Limb (tissue), 2 donors: Measurements from ENCODE around the gene ZMYM1.
"Not testable (repeated sequence)": the region's sequence is repeated elsewhere in the genome, so short reads cannot be mapped to it uniquely, and the experiment has no call there.

Experiments
- DNase-seq, 2 donors: peaks; one replicate each; pipeline ENCODE4 v3.0.0-alpha.2; 2016; ENCODE audit errors: extremely low spot score in 2 of 2

ZMYM1 gene

DNA sequence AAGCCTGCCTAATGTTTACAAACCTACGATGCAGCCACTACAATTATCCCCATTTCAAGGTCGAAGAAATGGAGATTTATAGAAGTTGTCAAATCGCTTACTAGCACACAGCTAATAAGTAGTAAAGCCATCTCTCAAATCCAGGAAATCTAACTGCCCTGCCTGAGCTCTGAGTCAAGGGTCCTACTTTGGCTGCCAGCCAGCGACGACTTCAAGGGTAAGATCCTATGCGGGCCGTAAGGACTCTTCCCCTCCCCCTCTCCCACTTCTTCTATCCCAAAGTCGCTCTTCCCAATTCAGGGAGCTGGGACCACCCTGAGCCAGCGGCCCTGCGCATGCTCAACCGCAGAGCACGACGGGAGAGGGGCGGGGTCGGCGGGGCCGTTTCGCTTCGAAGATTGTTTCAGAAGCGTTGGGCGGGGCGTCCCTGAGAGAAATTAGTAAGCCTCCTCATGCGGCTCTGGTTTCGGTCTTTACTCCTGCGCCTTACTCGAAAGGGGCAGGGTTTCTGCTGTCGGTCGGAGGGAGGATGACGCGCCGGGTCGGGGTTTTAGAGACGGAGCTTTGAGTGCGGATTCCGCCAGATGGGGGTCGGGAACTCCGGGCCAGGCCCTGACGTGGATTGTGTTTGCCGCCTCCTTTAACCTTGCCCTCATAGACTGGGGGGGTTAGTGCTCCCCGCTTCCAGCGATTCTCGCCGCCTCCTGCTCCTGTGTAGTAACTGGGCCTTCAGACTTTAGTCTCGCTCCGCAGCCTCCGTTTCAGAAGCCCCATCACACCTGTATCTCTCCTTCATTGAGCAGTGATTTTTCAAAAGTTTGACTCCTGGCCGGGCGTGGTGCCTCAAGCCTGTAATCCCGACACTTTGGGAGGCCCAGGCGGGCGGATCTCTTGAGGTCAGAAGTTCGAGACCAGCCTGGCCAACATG is at the start of gene ZMYM1:
TSS of gene ZMYM1 (plus strand) at position 383 of the 928 bp plus-strand sequence. CDS start 14,603 bp downstream, outside the sequence.
- DNase-seq: peak; percentile 90 to 94

DNA sequence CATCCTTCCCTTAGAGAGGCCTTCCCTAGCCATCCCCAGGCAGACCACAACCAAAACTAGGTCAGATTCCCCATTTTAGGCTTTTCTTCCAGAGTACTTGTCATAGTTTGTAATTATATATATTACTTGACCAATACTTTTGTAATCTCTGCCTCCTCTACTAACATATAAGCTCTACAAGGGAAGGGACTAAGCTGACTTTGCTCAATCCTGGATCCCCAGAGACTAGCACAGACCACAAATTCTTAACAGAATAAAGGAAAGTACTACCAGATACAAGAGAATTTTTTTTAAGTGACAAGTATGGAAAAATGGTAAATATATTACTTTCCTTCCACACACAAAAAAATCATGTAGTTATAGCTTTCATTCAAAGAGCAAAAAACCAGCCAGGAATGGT is 49.4 kb upstream of the ZMYM1 start:
- no peak for DNase-seq

DNA sequence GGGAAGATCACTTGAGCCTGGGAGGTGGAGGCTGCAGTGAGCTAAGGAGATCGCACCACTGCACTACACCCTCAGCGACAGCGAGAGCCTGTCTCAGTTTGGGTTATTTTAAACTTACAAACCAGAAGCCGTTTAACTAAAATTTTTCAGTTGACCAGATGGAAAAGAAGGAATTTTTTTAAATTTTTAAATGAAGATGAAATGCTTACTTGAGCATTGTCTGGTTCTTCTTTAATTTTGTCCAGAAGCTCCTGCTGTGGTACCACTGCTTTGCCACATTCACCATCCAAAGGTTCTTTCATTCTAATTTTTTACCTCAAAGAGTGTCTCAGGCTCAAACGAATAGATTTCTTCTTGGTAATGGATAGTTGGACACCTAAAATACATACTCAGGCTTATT is 48.8 kb upstream of the ZMYM1 start:
- no peak for DNase-seq

DNA sequence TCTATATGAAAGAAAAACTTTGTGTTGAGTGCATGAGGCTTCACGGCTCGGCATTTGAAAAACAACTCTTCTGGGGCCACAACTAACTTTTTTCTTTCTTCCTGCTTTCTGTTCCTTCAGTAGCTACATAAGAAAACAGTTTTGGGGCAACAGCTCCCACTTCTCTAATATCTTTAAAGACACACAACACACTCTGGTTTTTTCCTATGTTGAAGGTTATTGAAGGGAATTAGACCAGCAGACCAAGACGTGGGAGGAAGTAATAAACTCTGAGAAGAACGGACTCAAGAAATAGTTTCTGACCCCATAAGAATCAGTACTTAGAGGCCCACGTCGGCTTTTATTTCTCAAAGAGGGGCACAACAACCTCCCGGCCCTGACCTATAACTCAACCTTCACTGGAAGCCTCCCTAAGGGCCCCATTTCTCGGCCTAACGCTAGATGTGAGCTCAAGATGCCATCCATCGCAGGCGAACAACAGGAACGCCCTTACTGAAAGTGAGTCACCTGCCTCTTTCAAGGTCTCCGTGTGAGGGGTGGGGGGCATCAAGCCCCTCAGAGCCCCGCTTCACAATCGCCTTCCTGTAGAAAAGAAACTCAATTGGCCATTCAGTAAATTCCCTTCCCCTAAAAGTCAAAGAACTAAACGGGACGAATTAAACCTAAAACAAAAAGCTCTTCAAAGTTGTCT is 48.3 kb upstream of the ZMYM1 start:
- peak; percentile 13 to 38 for DNase-seq

DNA sequence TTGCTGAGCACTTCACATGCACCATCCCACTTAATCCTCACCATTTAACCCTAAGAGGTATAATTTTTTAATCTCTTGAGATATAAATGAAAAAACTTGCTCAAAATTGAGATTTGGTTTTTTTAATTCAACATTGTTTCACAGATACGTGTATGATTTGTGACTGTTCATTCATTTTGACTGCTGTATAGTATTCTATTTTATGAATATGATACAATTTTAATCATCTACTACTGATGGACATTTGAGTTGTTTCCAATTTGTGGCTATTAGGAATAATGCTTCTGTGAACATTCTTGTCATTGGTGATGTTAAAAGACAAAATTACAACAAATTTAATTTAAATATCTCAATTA is 46.8 kb upstream of the ZMYM1 start:
- DNase-seq: no peak

DNA sequence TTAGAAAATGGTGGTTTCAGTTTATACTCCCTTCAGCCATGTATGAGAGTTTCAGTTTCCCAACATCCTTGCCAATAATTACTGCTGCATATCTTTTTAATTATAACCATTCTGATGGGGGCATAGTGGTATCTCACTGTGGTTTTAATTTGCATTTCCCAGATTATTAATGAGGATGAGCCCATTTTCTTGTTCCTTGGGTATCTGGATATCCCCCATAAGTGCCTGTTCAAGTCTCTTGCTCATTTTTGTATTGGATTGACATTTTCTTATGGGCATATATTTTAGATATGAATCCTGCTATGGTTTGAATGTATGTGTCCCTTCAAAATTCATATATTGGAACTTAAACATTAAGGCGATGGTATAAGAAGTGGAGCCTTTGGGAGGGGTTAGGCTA is 45.8 kb upstream of the ZMYM1 start:
- no peak for DNase-seq

DNA sequence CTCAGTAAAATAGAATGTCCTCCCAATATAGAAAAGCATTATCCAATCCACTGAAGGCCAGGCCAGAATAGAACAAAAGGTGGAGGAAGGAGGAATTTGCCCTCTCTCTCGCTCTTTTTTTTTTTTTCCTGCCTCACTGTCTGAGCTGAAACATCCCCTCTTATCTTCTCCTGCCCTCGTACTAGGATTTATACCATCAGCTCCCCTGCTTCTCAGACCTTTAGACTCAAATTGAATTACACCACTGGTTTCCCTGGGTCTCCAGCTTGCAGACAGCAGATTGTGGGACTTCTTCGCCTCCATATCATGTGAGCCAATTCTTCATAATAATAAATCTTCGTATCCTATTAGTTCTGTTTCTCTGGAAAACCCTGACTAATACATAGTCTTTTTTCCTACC is 42.6 kb upstream of the ZMYM1 start:
- DNase-seq: no peak

DNA sequence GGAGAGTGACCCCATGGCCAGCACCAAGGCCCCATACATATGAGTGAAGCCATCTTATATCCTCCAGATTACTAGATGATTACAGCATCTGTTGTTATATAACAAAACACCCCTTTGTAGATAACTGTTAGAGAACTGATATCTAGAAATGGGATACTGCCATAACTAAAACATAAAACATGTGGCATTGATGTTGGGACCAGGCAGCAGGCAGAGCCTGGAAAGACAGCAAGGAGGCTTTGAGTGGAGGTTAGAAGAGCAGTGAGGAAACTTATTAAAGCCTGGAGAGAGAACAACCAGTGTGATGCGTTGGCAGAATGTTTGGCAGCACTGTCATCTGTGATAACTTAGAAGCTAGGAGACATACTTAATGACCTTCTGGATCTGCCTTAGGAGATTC is 42.0 kb upstream of the ZMYM1 start:
- no peak for DNase-seq

DNA sequence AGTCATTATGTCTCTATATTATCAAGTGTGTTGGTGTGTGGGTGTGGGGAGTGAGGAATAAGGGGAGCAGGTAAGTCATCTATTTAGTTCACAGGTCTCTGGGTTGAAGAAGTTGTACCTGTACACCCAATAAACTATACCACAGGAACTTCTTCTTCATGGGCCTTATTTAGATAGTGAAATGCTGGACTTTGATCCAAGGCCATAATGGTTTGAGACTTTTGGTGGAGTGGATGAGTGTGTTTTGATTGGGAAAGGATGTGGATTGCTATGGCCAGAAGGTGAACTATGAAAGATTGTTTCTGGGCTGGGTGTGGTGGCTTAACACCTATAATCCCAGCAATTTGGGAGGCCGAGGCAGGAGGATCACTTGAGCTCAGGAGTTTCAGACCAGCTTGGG is 40.5 kb upstream of the ZMYM1 start:
- DNase-seq: no peak

DNA sequence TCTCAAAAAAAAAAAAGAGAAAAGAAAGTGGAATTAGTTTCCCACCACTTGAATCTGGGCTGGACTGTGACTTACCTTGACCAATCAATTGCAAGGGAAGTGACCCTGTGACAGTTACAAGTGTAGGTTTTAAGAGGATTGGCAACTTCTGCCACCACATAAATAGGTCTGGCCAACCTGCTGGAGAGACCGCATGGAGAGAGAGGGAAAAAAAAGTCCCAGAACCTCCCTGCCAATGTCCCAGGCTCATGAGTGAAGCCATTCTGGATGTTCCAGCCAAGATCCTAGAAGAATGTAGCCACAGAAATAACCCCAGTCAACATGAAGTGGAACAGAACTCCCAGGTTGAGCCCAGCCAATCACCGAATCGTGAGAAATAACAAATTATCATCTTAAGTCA is 35.7 kb upstream of the ZMYM1 start:
- DNase-seq: no peak

DNA sequence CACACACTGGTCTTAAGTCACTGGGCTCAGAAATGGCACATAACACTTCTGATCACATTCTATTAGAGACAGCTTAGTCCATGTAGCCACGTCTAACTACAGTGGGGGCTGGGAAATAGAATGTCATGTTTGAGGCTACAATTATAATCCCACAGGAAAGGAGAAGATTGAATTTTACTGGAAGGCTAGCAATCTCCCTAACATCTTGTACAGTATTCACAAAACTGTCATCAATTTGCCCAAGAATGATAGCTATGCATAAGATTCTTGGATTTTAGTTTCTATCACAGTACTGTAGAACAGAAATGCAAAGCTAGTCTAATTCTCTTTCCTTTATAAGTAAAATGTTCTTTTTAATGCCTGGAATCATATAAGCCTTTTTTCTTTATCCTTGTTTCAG is 34.8 kb upstream of the ZMYM1 start:
- DNase-seq: no peak

DNA sequence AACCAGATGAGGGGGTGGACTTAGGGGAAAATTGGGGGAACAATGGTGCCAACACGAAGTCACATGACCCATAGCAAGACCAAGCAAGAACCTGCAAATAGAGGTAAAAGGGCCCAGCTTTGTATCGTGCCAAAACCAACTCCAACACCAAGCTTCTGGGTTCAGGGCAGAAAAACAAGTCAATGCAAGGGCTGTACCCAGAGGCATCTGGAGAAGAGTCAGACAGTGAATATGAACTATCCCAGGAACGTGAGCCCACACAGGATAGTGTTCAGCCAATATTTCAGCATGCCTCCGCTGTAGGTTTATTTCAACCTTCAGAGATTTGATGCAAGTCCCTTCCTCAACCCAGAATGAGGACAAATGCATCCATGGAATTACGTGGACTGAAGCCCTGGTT is 32.5 kb upstream of the ZMYM1 start:
- no peak for DNase-seq

DNA sequence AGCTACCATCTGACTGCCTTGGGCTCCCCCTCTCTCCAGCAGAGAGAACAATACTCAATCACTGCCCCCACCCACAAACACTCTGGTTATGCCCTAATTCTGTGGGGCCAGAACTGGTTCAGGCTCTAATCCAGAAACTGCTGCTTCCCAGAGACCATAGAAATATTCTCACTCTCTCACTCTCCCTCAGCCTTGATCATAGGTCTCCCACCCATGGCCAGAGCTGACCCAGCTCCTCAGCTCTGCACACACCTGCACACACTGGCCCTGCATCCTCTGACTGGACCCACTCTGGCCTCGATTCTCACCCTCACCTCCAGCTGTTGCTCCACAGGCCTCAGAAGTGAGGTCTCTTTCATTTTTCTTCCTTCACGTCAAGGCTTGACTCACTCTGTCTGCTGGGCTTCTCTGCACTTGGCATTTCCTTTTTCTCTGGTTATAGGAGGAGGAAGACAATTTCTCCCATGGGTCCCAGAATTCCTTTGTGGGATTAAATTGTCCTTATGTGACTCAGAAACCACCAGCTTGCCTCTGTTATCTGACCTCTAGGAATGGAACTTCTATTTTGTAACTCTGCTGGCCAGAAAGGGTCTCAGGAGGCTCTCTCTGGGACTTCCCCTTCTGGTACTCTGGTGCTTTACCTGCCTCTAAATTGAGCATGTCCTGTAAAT is 31.9 kb upstream of the ZMYM1 start:
- no peak for DNase-seq

DNA sequence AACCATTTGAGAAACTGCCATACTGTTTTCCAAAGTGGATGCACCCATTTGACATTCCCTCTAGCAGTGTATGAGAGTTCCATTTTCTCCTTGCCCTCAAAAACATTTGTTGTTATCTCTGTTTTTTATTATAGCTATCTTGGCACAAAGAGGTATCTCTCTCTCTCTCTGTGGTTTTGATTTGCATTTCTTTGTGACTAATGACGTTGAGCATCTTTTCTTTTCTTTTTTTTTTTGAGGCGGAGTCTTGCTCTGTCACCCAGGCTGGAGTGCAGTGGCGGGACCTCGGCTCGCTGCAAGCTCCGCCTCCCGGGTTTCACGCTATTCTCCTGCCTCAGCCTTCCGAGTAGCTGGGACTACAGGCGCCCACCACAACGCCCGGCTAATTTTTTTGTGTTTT is 30.1 kb upstream of the ZMYM1 start:
- no peak for DNase-seq

DNA sequence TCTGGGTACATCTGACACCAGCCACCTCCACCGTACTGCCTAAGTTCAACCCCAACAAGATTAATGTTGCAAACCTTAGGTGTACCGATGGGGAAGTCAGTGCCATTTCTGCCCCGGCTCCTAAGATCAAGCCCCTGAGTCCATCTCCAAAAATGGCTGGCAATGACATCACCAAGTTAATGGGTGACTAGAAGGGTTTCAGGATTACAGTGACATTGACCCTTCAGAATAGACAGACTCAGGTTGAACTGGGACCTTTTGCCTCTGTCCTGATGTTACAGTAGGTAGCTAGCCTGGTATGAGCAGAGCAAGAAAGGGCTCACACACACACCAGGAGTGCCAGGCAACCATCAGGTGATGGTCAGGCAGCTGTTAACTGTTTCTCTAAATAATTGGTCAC is 25.8 kb upstream of the ZMYM1 start:
- no peak for DNase-seq

DNA sequence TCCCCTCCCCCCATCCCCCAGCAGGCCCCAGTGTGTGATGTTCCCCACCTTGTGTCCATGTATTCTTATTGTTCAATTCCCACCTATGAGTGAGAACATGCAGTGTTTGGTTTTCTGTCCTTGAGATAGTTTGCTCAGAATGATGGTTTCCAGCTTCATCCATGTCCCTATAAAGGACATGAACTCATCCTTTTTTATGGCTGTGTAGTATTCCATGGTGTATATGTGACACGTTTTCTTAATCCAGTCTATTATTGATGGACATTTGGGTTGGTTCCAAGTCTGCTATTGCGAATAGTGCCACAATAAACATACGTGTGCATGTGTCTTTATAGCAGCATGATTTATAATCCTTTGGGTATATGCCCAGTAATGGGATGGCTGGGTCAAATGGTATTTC is 24.9 kb upstream of the ZMYM1 start:
- not testable (repeated sequence) for DNase-seq

DNA sequence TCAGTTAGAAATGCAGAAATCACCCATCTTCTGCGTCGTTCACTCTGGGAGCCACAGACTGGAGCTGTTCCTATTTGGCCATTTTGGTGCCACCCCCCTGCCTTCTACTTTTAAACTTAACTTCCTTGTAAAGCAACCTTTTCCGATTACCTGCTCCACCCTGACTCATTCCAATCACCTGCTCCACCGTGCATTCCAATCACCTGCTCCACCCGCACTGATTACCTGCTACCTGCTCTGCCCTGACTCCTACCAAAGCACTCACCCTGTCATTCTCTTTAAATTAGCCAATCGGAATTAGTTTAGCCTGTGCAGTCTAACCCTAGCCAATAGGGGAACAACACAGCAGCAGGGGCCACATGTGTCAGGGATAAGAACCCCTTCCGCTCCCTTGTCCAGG is 20.9 kb upstream of the ZMYM1 start:
- DNase-seq: not testable (repeated sequence)

DNA sequence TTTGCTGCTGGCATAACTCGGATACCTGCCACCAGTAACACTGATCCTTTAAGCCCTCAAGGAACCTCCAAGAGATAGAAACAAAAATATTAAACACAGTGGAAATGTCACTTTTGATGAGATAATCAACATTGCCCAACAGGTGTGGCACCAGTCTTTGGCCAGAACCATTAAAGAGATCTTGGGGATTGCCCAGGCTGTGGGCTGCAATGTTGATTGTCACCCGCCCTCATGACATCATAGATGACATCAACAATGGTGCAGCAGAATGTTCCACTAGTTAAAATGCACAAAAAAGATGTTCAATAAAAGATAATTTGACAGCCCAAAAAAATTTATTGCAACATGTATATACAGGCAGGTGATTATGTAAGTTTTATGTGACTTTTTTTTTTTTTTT is 20.2 kb upstream of the ZMYM1 start:
- DNase-seq: no peak

DNA sequence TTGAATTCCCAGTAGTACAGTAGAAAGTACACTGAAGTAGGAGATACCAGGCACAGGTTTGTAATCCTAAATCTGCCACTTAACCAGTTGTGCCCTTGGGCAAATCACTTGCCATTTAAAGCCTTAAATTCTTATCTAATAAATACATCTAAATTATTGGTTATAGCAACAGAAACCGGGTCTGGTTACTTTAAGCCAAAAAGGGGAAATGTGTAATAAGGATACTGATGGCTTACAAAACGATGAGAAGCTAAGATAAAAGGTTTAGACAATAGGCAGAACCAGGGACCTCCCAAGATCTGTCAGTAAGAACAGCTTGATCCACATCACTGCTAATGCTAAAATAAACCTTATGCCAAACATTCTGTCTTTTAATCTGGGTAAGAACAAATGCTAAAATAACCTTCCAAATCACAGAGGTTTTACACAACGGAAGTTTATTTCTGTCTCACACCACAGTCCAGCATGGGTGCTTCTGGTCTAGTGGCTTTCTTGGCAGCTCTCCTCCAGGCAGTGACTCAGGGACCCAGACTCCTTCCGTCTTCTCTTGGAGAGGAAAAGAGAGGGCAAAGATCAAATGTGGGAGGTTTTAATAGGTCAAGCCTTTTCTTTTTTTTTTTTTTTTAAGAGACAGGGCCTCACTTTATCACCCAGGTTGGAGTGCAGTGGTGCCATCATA is 16.5 kb upstream of the ZMYM1 start:
- DNase-seq: no peak

DNA sequence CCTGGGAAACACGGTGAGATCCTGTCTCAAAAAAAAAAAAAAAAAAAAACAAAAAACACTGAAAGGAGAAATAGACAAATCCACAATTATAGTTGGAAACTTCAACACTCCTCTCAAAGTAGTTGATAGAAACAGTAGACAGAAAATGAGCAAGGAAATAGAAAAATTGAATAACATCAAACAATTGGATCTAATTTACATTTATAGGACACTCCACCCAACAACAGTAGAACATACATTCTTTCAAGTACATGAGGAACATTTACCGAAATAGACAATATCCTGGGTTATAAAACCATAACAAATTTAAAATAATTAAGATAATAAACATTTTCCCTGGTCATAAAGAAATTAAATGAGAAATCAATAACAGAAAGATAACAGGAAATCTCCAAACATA is 14.9 kb upstream of the ZMYM1 start:
- no peak for DNase-seq

DNA sequence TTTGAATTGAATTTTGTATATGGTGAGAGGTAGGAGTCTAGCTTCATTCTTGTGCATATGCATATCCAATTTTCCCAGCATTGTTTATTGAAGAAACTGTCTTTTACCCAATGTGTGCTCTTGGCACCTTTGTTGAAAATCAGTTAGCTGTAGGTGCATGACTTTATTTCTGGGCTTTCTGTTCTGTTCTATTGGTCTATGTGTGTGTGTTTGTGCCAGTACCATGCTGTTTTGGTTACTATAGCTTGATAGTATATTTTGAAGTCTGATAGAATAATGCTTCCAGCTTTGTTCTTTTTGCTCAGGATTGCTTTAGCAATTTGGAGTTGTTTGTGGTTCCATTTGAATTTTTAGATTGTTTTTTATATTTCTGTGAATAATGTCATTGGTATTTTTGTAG is 9.4 kb upstream of the ZMYM1 start:
- DNase-seq: no peak

DNA sequence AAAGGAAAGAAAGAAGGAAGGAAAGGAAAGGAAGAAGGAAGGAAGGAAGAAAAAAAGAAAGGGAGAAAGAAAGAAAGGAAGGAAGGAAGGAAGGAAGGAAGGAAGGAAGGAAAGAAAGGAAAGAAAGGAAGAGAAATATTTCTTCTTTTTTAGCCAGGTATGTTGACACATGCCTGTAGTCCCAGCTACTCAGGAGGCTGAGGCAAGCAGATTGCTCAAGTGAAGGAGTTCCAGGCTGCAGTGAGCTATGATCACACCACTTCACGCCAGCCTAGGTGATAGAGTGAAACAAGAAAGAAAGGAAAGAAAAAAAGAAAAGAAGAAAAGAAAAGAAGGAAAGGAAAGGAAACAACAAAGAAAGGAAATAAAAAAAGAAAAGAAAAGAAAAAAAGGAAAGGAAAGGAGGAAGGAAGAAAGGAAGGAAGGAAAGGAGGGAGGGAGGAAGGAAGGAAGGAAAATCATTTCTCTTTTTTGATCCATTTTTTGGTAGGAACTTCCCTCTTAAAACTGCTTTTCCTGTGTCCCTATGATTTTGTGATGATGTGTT is 5.8 kb upstream of the ZMYM1 start:
- DNase-seq: no peak
